GM18505 (cell line): ENCODE measurements around the gene FOXP1.

Experiments
- ATAC-seq: cut with Tn5 transposase; IDR thresholded peaks from one replicate; pipeline ENCODE4 v1.9.1; 2021; ENCODE audit not compliant: unreplicated experiment
- POLR2A ChIP-seq: IDR thresholded peaks from 4 replicates; pipeline ENCODE4 v1.6.1; 2011; ENCODE audit warnings: borderline replicate concordance; ENCODE audit not compliant: insufficient read depth, insufficient read length; ENCODE audit errors: extremely low read depth

FOXP1 gene

DNA sequence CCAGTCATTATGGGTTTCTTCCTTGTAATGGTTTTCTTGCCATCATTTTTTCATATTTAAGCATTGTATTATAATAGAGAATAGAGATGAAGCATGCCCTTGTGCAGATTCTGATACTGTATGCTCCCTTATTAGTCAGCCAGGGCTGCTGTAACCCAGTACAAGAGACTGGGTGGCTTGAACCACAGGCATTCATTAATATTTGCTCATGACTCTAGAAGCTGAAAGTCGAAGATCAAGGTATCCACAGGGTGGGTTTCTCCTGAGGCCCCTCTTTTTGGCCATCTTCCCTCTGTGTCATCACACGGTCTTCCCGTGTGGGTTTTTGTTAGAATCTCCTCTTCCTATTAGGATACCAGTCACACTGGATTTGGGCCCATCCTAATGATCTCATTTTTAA, 74.5 kb downstream of the FOXP1 start:
- no peak for ATAC-seq
- no peak for TF ChIP-seq POLR2A

DNA sequence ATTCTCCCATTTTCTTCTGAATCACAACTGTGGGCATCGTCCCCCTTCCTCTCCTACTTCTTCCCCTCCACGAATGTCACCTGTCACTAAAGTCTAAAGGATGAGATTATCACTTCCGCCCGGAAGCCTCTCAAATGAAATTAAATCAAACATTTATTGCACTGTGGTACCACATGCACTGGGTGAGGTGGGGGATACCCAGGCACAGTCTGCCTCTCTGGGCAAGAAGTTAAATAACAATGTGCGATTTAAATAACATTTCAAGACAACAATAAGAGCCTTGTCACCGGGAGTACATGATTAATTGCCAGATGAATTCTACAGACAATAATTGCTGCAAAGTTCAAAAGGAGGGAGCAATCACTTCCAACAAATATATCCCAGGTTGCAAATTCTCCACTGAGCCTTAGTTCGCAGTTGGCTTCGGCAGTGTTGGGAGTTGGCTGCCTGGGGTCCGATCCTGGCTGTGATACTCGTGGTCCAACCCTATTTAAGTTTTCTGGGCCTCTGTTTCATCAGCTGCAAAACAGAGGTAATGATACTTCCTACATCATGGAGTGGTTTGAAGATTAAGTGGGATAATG, 77.7 kb downstream of the FOXP1 start:
- no peak for TF ChIP-seq POLR2A

DNA sequence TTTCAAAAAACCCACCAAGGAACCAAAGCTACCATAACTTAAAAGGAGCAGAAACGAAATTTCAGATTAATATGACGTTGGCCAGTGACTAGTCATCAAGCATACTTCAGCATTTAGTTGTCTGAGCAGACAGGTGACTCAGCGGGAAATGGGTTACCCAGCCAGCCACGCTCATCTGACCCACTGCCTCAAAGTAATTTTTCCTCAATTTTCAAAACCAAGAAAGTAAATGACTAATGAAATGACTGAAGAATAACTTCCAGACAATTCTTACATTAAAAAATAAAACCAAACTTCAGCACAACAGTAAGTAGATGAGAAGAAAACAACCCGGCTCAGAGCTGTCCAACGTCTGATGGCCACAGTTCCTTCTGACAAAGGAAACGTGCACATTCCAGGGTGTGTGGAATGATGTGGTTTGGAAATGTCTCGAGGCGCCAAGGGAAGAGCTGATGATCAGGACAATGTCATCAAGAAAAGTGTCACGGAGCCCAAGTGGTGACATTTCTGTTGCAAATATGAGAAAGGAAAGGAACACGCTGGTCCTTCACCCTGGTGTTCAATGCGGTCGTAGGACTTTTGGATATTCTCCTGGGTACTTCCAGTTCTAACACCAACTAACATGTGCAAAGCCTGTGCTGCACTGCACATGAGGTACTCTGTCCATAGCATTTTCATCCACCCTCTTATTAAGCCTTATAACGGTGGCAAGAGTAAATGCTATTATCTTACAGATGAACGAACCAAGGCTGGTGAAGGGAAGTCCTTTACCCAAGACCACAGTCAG, 79.1 kb downstream of the FOXP1 start:
- no peak for TF ChIP-seq POLR2A
- no peak for ATAC-seq

More for the DNA sequence above, 77.7 kb downstream of the FOXP1 start:
- no peak for ATAC-seq

DNA sequence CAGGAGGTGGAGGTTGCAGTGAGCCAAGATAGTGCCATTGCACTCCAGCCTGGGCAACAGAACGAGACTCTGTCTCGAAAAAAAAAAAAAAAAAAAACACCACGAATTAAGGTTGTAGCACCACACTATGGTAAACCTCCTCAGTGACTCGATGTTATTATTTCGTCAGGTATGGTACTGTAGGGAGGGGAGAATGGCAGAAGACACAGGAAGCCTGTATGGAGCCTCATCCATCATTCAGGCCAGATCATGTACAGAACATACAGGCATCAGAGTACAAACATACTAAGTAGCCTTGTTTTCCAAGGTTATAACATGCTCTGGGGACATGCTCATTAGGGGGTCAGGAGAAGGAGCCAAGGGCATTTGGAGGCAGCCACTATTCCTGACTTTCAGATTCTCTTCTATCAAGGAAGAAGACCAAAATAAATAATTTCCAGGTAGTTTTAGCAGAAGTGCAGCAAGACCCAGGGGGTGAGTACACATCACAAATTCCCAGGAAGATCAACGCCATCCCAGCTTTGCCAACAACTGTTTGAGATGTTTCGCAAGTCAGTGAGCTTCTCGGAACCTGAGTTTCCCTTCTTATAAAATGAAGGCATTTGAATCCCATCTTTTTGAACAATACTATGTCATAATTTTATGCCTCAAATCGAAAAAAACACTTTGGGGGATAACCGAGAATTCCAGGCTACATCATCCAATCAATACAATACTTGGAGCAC, 79.8 kb downstream of the FOXP1 start:
- no peak for TF ChIP-seq POLR2A
- no peak for ATAC-seq

- no peak for ATAC-seq
- TF ChIP-seq POLR2A = no peak
Measured at GRCh38 chr3:71502066-71502625, 81.4 kb downstream of the FOXP1 start.

GRCh38 chr3:71500696-71501095, 82.8 kb downstream of the FOXP1 start:
- ATAC-seq = no peak
- no peak for TF ChIP-seq POLR2A

DNA sequence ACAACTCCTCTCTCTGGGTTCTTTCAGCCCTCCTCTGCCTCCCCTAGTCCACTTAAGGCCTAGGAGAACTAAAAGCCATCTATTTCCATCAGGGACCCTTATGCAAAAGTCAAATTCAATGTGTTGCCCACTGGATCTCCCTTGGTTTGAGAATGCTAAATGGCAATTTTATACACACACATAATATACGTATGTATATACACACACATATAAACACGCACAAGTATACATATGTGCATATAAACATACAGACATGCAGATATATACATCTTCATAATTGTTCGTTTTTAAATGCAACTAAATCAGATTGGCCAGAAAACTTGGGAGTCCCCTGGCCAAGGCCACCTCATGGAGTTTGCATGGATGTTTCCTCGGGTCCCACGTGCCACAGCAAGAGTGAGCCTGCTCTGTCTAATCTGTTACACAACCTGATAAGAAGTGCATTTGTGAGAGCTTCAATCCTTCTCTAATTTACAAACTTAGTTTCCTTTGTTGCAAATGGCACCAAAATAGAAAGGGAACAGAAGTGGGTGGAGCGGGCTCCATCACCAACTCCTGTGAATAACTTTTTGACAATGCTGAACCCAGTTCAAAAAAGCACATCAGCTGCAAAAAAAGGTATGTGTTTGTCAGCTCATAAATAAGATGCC, 84.2 kb downstream of the FOXP1 start:
- TF ChIP-seq POLR2A = no peak
- ATAC-seq = no peak

- no peak for ATAC-seq
- TF ChIP-seq POLR2A = no peak
Measured at GRCh38 chr3:71498543-71498942, 85.0 kb downstream of the FOXP1 start.

- no peak for ATAC-seq
- TF ChIP-seq POLR2A = no peak
Measured at GRCh38 chr3:71497971-71498444, 85.5 kb downstream of the FOXP1 start.

DNA sequence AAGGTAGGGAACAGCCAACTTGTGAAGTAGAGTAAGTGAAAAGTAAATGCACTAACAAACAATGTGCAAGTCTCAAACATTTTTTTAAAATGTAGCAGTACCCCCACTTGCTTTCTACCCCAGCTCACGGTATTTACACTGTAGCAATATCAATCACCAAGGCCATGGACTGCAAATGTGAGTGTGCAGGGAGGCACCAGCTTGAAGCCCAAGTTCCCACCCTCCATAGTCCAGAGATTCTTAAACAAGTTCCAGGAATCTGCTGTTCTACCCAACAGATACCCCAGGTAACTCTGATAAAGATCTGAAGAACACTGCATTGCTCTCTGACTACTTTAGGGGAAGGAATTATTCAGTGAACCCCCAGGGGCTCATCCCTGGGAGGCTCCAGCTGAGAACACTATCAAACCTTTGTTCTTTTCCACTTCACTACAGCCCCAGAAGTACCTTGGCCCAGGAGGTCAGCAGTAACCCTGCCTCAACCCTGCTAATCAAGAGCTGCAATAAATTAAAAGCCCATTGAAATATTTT, 86.1 kb downstream of the FOXP1 start:
- TF ChIP-seq POLR2A = no peak
- no peak for ATAC-seq

- no peak for ATAC-seq
- no peak for TF ChIP-seq POLR2A
Measured at GRCh38 chr3:71495708-71496472, 87.6 kb downstream of the FOXP1 start.

DNA sequence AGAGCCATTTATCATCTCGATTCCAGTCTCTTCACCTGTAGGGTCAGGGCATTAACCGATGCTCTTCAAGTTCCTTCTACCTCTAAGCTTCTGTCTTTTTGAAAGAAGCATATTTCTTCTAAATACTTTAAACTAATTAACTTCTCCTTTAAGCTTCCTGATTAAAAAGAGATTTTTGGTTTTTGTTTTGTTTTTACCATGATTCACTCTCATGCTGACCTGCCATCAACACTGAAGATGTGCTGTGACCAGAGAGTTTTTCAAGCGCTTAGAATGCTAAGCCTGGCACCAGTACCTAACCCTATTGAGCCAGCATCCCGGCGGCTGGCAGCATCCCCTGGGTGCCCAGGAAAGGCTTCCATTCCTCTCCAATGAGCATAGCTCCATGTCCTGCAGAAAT, 89.3 kb downstream of the FOXP1 start:
- ATAC-seq = no peak
- TF ChIP-seq POLR2A = no peak
